CD4-positive, alpha-beta T cell treated with Interleukin-17A for 1 hour (primary cell): ENCODE data around the gene FAM76A.
"Not testable (repeated sequence)": the region's sequence is repeated elsewhere in the genome, so short reads cannot be mapped to it uniquely, and the experiment has no call there.

ENCODE experiments used
- DNase-seq: peaks from one replicate; pipeline ENCODE4 v3.0.0-alpha.2; 2020

The FAM76A gene

GRCh38 chr1:27726173-27727044 lies 648 bp downstream of the FAM76A start:
- peak; percentile 45 for DNase-seq

DNA sequence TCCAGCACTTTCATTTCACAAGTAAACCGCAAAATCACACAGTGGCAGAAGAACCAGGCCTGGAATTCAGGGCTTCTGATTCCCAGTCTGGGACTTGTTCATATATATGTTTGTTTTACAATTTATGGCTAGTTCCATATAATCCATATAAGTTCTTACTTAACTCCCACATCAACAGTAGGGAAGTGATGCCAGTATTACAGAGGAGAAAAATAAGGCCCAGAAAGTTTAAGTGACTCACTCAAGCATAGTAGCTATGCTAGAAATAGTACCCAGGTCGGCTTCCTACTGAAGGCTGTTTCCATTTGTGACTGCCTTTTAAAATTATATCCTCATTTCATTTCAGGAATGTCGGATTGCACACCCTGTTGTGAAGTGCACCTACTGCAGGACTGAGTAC lies 1.4 kb downstream of the FAM76A start:
- no peak for DNase-seq

DNA sequence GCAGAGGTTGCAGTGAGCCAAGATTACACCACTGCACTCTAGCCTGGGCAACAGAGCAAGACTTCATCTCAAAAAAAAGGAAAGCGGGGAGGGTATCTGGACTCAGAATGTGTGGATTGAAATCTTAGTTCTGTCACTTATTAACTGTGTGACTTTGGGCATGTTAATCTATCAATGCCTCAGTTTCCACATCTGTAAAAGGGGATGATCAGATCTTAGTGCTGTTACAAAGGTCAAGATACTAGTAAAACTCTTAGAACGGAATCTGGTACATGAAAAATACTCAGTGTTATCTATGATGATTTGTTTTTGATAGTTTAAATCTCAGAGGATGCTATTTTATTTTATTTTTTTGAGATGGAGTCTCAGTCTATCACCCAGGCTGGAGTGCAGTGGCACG lies 10.5 kb downstream of the FAM76A start:
- no peak for DNase-seq

GRCh38 chr1:27741121-27741520 lies 15.4 kb downstream of the FAM76A start:
- DNase-seq = no peak

GRCh38 chr1:27744556-27744955 lies 18.8 kb downstream of the FAM76A start:
- DNase-seq = no peak

- no peak for DNase-seq
Measured at GRCh38 chr1:27745466-27745865, 19.7 kb downstream of the FAM76A start.

- DNase-seq = no peak
Measured at GRCh38 chr1:27752360-27752759, 26.6 kb downstream of the FAM76A start.

DNA sequence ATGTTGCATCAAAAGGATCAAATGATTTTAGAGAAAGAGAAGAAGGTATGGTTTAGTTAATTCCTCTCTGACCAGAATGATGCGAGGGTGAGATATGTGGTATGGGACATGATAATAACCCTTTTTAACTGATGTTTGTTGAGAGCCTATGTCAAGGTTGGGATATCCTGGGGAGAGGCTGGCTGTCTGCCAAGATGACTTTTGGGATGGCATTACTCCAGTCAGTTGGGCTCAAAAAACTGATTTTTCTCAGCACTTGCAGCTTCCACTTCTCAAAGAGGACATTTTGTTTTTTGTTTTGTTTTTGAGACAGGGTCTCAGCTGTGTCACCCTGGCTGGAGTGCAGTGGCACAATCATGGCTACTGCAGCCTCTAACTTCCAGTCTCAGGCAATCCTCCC lies 29.5 kb downstream of the FAM76A start:
- DNase-seq = no peak

DNA sequence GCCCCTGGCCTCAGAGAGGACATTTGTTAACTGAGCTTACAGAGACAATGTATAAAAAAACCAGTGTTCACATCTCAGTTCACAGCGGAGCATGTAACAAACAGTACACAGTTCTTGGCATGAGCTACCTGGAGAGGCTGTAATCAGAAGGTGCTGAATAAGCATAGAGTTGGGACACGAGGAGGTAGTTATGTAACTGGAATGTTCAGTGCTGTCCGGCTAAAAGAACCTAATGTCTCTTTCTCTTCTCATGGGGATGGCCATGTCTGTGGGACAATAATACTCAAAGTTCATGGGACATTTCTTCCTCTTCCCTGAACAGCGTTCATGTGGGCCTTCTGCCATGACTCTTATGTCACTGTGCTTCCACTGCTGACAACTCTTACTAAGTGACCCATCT lies 30.1 kb downstream of the FAM76A start:
- DNase-seq = no peak

- no peak for DNase-seq
Measured at GRCh38 chr1:27759236-27759635, 33.5 kb downstream of the FAM76A start.

- DNase-seq = no peak
Measured at GRCh38 chr1:27760426-27760825, 34.7 kb downstream of the FAM76A start.

GRCh38 chr1:27762033-27762432 lies 36.3 kb downstream of the FAM76A start:
- DNase-seq = no peak

- DNase-seq = no peak
Measured at GRCh38 chr1:27763358-27763757, 37.6 kb downstream of the FAM76A start.

- no peak for DNase-seq
Measured at GRCh38 chr1:27770293-27770830, 44.6 kb downstream of the FAM76A start.

- DNase-seq = no peak
Measured at GRCh38 chr1:27772036-27772931, 46.5 kb downstream of the FAM76A start.

DNA sequence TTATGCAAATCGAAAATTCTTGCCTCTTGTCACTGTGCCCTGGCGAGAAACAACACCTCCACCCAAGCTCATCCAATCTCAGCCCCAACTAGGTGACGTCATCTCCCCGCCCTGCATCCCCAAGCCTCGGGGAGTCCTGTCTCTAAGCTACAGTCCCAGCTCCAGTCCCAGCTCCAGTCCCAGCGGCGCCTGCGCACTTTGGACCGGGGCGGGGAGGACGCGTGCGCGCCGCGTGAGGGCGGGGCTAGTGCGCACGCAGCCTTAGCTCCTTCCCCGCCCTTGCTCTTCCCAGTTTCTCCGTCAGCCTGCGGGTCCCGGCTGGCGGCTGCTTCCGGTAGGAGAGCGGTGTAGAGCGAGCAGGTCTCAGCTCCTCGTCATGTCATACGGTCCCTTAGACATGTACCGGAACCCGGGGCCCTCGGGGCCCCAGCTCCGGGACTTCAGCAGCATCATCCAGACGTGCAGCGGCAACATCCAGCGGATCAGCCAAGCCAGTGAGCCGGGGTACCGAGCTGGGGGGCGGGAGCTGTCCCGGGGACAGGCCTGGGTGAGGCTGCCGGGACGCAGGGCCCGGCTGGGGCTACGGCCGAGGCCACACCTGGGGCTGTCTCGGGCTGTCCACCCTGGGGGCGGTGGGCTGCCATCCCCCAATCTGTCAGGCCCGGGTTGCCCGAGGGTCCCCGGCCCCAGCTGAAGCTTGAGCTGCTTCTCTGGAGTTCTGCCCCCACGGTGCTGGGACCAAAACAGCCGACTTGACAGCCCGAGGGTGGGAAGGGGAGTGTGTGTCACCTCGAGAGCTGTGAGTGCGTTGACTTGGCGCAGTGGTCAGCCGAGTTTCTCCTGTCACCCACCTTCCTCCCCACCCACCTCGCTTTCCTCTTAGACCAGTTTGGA lies 47.4 kb downstream of the FAM76A start, which contains the start of gene STX12:
TSS of gene STX12 (plus strand) at position 288 of the 894 bp plus-strand sequence. CDS start at position 377, 89 bp downstream.
- peak; percentile 100 for DNase-seq

DNA sequence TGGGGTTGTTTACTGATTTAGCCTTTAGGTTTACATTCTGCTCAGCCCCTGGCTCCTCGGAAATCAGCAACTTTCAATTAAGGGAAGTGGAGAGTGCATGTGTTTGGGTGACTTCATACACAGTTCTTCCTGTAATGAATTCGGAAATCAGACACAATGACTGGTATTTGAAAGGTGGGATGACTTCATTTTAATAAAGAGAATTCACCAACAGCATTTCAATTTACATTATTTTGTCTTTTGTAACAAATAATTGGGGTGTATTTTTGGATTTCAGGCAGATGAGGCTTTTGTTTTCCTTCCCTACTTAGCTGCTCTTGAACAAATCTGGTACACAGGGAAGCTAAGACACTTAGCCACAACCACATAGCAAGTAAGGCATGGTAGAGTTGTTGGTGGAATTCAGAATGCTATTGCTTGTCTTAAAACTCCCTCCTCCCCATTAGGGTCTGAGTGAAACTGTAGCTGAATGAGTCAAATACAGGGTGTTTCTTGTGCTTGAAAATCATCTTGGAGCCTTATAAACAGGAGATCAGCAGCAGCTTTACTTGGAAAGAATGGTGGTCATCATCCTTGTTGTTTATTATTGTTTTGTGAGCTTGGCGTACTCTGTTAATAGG lies 48.2 kb downstream of the FAM76A start:
- DNase-seq = no peak

- no peak for DNase-seq
Measured at GRCh38 chr1:27774654-27775053, 48.9 kb downstream of the FAM76A start.

DNA sequence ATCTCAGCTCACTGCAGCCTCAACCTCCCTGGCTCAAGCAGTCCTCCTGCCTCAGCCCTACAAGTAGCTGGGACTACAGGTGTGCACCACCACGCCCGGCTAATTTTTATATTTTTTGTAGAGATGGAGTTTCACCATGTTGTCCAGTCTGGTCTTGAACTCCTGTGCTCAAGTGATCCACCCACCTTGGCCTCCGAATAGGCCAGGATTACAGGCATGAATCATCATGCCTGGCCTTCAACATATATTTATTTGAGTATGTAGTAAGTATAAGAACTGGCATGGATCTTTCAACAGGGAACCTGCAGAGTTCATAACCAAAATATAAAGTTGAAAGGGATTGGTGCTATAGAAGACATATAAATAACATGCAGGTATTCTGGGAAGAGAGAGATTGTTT lies 49.6 kb downstream of the FAM76A start:
- not testable (repeated sequence) for DNase-seq

- DNase-seq = not testable (repeated sequence)
Measured at GRCh38 chr1:27776276-27776675, 50.5 kb downstream of the FAM76A start.

DNA sequence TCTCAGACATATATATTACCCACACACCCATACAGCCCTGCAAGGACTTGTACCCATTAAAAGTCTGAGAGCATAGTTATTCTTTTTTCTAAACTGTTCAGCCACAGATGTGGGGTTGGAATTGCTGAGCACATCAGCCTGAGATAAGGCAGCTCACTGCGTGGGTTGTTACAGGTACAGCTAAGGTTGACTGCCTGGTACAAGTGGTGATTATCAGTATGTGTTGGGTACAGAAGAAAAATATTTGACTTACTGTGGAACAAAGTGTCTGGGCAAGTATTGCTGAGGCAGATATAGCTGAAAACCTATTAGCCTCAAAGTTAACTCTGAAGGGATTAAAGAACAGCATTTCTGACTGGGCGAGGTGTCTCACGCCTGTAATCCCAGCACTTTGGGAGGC lies 52.3 kb downstream of the FAM76A start:
- no peak for DNase-seq

GRCh38 chr1:27779122-27779521 lies 53.4 kb downstream of the FAM76A start:
- no peak for DNase-seq
